Right cardiac atrium (tissue), 5 donors: ENCODE results near the gene FAM20C. TPM values are rescaled to one million over a fixed set of nuclear protein-coding genes. Genes with fewer than 3 reads are reported as not detected.

Experiments
- polyA plus RNA-seq: library from polyadenylated mRNA; stranded (reverse); fragments of 200-250 nt; gene quantifications from one replicate; pipeline ENCODE4 v1.2.3, GENCODE V29; 2013
- total RNA-seq, 4 donors: library from RNA; stranded (reverse); fragmentation: NEBNext Ultra II Directional; extraction: Animal tissue kit (Norgen Biotek cat#: 25700); gene quantifications; one replicate each; pipeline ENCODE4 v1.2.1, GENCODE V29; 2021
- donor health status: healthy with polysubstance abuse.
- donor health status: DM: no; HTN: yes; CAD: no.
- donor health status: DM: no; HTN: no; CAD: no.
- donor health status: DM: no; HTN: yes; CAD: no; lungs with severe emphysema.
- donor health status: DM: yes; HTN: yes; CAD: no.

Gene FAM20C
- total and polyA plus RNA-seq, 5 donors, result 17.6 to 46.3 (median 29.7) TPM

Other genes starting within 250 kb of the FAM20C start
- not detected for gene FOXL3, start 97.6 kb downstream of the FAM20C start, total RNA-seq
- not detected for gene FOXL3, start 97.6 kb downstream of the FAM20C start, polyA plus RNA-seq